Measurements from ENCODE around the gene GTSE1. TPM values are rescaled to one million over a fixed set of nuclear protein-coding genes. Genes with fewer than 3 reads are reported as not detected.

GTSE1 gene
- total and polyA plus RNA-seq, 5 donors from 2014 or later, result 0.17 to 1.3 (median 0.47) TPM; not detected in 1

- Histone ChIP-seq H3K4me3 (ENCODE audit: low read depth, low read length) (no peak overlapping the region), H3K36me3 (ENCODE audit: control insufficient read depth, insufficient read depth, low read length) (peaks cover 93% of the 10 kb centered on the region), H3K9me3 (ENCODE audit: control insufficient read depth in 2 of 2, low read length in 2 of 2) (no peaks in the 10 kb centered on the region), H3K27ac (ENCODE audit: insufficient read depth, low read length, poor library complexity, severe bottlenecking) (no peak overlapping the region), H3K4me1 (ENCODE audit: control insufficient read depth, insufficient read depth, low read length, poor library complexity, severe bottlenecking) (no peaks in the 10 kb centered on the region), H3K27me3 (ENCODE audit: control insufficient read depth, insufficient read depth, low read length) (no peaks in the 10 kb centered on the region)
- Mint-ChIP-seq H3K27me3 (no peaks in the 10 kb centered on the region), H3K36me3 (peaks cover 39% of the 10 kb centered on the region), H3K27ac (no peak overlapping the region), H3K4me1 (peaks cover 0 to 5% (median 2%) of the 10 kb centered on the region in 4 donors), H3K9me3 (no peaks in the 10 kb centered on the region), H3K4me3 (no peak overlapping the region)
- no peak for DNase-seq
- ATAC-seq (ENCODE audit: low read depth in 2 of 2), result no peak
Measured at GRCh38 chr22:46349681-46350080, 53.0 kb downstream of the GTSE1 start.

GRCh38 chr22:46350121-46350520, 53.5 kb downstream of the GTSE1 start:
- H3K36me3 Mint-ChIP-seq, result peaks cover 39% of the 10 kb centered on the region
- no peak overlapping the region for H3K27ac Mint-ChIP-seq
- Histone ChIP-seq H3K27ac (ENCODE audit: insufficient read depth, low read length, poor library complexity, severe bottlenecking) (no peak overlapping the region), H3K36me3 (ENCODE audit: control insufficient read depth, insufficient read depth, low read length) (peaks cover 91% of the 10 kb centered on the region), H3K4me3 (ENCODE audit: low read depth, low read length) (no peak overlapping the region), H3K27me3 (ENCODE audit: control insufficient read depth, insufficient read depth, low read length) (no peaks in the 10 kb centered on the region), H3K9me3 (ENCODE audit: control insufficient read depth in 2 of 2, low read length in 2 of 2) (no peaks in the 10 kb centered on the region), H3K4me1 (ENCODE audit: control insufficient read depth, insufficient read depth, low read length, poor library complexity, severe bottlenecking) (no peaks in the 10 kb centered on the region)
- H3K27me3 Mint-ChIP-seq, result no peaks in the 10 kb centered on the region
- ATAC-seq (ENCODE audit: low read depth in 2 of 2) (no peak), DNase-seq (no peak)
- H3K4me3 Mint-ChIP-seq, result no peak overlapping the region
- H3K9me3 Mint-ChIP-seq, result no peaks in the 10 kb centered on the region
- H3K4me1 Mint-ChIP-seq, result peaks cover 0 to 5% (median 2%) of the 10 kb centered on the region in 4 donors

- Mint-ChIP-seq H3K4me3 (no peak overlapping the region), H3K36me3 (peaks cover 42% of the 10 kb centered on the region), H3K9me3 (no peaks in the 10 kb centered on the region), H3K27ac (no peak overlapping the region), H3K4me1 (peaks cover 0 to 5% (median 4%) of the 10 kb centered on the region in 4 donors), H3K27me3 (no peaks in the 10 kb centered on the region)
- H3K9me3 ChIP-seq (ENCODE audit: control insufficient read depth in 2 of 2, low read length in 2 of 2), result no peaks in the 10 kb centered on the region
- ATAC-seq (ENCODE audit: low read depth in 2 of 2), result no peak
- no peak for DNase-seq
- H3K27me3 ChIP-seq (ENCODE audit: control insufficient read depth, insufficient read depth, low read length), result no peaks in the 10 kb centered on the region
- H3K4me3 ChIP-seq (ENCODE audit: low read depth, low read length), result no peak overlapping the region
- no peak overlapping the region for H3K27ac ChIP-seq (ENCODE audit: insufficient read depth, low read length, poor library complexity, severe bottlenecking)
- H3K36me3 ChIP-seq (ENCODE audit: control insufficient read depth, insufficient read depth, low read length), result peaks cover 86% of the 10 kb centered on the region
- no peaks in the 10 kb centered on the region for H3K4me1 ChIP-seq (ENCODE audit: control insufficient read depth, insufficient read depth, low read length, poor library complexity, severe bottlenecking)
Measured at GRCh38 chr22:46350646-46351045, 54.0 kb downstream of the GTSE1 start.

- Mint-ChIP-seq H3K4me3 (no peak overlapping the region), H3K9me3 (no peaks in the 10 kb centered on the region), H3K27ac (no peak overlapping the region), H3K36me3 (peaks cover 38% of the 10 kb centered on the region), H3K27me3 (no peaks in the 10 kb centered on the region), H3K4me1 (peaks cover 0 to 5% (median 2%) of the 10 kb centered on the region in 4 donors)
- H3K4me3 ChIP-seq (ENCODE audit: low read depth, low read length), result no peak overlapping the region
- ATAC-seq (ENCODE audit: low read depth in 2 of 2) (no peak), DNase-seq (no peak)
- H3K27ac ChIP-seq (ENCODE audit: insufficient read depth, low read length, poor library complexity, severe bottlenecking), result no peak overlapping the region
- H3K9me3 ChIP-seq (ENCODE audit: control insufficient read depth in 2 of 2, low read length in 2 of 2), result no peaks in the 10 kb centered on the region
- H3K36me3 ChIP-seq (ENCODE audit: control insufficient read depth, insufficient read depth, low read length), result peaks cover 84% of the 10 kb centered on the region
- no peaks in the 10 kb centered on the region for H3K4me1 ChIP-seq (ENCODE audit: control insufficient read depth, insufficient read depth, low read length, poor library complexity, severe bottlenecking)
- no peaks in the 10 kb centered on the region for H3K27me3 ChIP-seq (ENCODE audit: control insufficient read depth, insufficient read depth, low read length)
Measured at GRCh38 chr22:46351131-46351735, 54.6 kb downstream of the GTSE1 start.

GRCh38 chr22:46351767-46352166, 55.1 kb downstream of the GTSE1 start:
- DNase-seq, result no peak
- Histone ChIP-seq H3K27ac (ENCODE audit: insufficient read depth, low read length, poor library complexity, severe bottlenecking) (no peak overlapping the region), H3K4me3 (ENCODE audit: low read depth, low read length) (no peak overlapping the region), H3K4me1 (ENCODE audit: control insufficient read depth, insufficient read depth, low read length, poor library complexity, severe bottlenecking) (no peaks in the 10 kb centered on the region), H3K9me3 (ENCODE audit: control insufficient read depth in 2 of 2, low read length in 2 of 2) (no peaks in the 10 kb centered on the region), H3K36me3 (ENCODE audit: control insufficient read depth, insufficient read depth, low read length) (peaks cover 81% of the 10 kb centered on the region), H3K27me3 (ENCODE audit: control insufficient read depth, insufficient read depth, low read length) (no peaks in the 10 kb centered on the region)
- H3K36me3 Mint-ChIP-seq, result peaks cover 35% of the 10 kb centered on the region
- no peaks in the 10 kb centered on the region for H3K27me3 Mint-ChIP-seq
- H3K4me3 Mint-ChIP-seq, result no peak overlapping the region
- ATAC-seq (ENCODE audit: low read depth in 2 of 2), result no peak
- H3K27ac Mint-ChIP-seq, result no peak overlapping the region
- peaks cover 0 to 5% (median 2%) of the 10 kb centered on the region in 4 donors for H3K4me1 Mint-ChIP-seq
- H3K9me3 Mint-ChIP-seq, result no peaks in the 10 kb centered on the region

GRCh38 chr22:46352276-46352675, 55.6 kb downstream of the GTSE1 start:
- peaks cover 0 to 5% (median 2%) of the 10 kb centered on the region in 4 donors for H3K4me1 Mint-ChIP-seq
- DNase-seq (no peak), ATAC-seq (ENCODE audit: low read depth in 2 of 2) (no peak)
- H3K4me3 ChIP-seq (ENCODE audit: low read depth, low read length), result no peak overlapping the region
- H3K36me3 ChIP-seq (ENCODE audit: control insufficient read depth, insufficient read depth, low read length), result peaks cover 81% of the 10 kb centered on the region
- H3K9me3 Mint-ChIP-seq, result no peaks in the 10 kb centered on the region
- no peak overlapping the region for H3K27ac Mint-ChIP-seq
- H3K27ac ChIP-seq (ENCODE audit: insufficient read depth, low read length, poor library complexity, severe bottlenecking), result no peak overlapping the region
- peaks cover 35% of the 10 kb centered on the region for H3K36me3 Mint-ChIP-seq
- no peaks in the 10 kb centered on the region for H3K27me3 Mint-ChIP-seq
- H3K9me3 ChIP-seq (ENCODE audit: control insufficient read depth in 2 of 2, low read length in 2 of 2), result no peaks in the 10 kb centered on the region
- no peak overlapping the region for H3K4me3 Mint-ChIP-seq
- H3K4me1 ChIP-seq (ENCODE audit: control insufficient read depth, insufficient read depth, low read length, poor library complexity, severe bottlenecking), result no peaks in the 10 kb centered on the region
- H3K27me3 ChIP-seq (ENCODE audit: control insufficient read depth, insufficient read depth, low read length), result no peaks in the 10 kb centered on the region

- peaks cover 0 to 5% (median 2%) of the 10 kb centered on the region in 4 donors for H3K4me1 Mint-ChIP-seq
- DNase-seq, result no peak
- H3K9me3 Mint-ChIP-seq, result no peaks in the 10 kb centered on the region
- Histone ChIP-seq H3K36me3 (ENCODE audit: control insufficient read depth, insufficient read depth, low read length) (peaks cover 78% of the 10 kb centered on the region), H3K27me3 (ENCODE audit: control insufficient read depth, insufficient read depth, low read length) (no peaks in the 10 kb centered on the region), H3K9me3 (ENCODE audit: control insufficient read depth in 2 of 2, low read length in 2 of 2) (no peaks in the 10 kb centered on the region), H3K27ac (ENCODE audit: insufficient read depth, low read length, poor library complexity, severe bottlenecking) (no peak overlapping the region), H3K4me3 (ENCODE audit: low read depth, low read length) (no peak overlapping the region), H3K4me1 (ENCODE audit: control insufficient read depth, insufficient read depth, low read length, poor library complexity, severe bottlenecking) (no peaks in the 10 kb centered on the region)
- ATAC-seq (ENCODE audit: low read depth in 2 of 2), result no peak
- H3K36me3 Mint-ChIP-seq, result peaks cover 35% of the 10 kb centered on the region
- no peak overlapping the region for H3K27ac Mint-ChIP-seq
- no peaks in the 10 kb centered on the region for H3K27me3 Mint-ChIP-seq
- H3K4me3 Mint-ChIP-seq, result no peak overlapping the region
Measured at GRCh38 chr22:46352691-46353386, 56.2 kb downstream of the GTSE1 start.
